CD4-positive, alpha-beta T cell (primary cell): ENCODE results near the gene LLGL2. TPM values are rescaled to one million over a fixed set of nuclear protein-coding genes. Genes with fewer than 3 reads are reported as not detected.

Experiments
- ATAC-seq: fragments of 200-7000 bp; cut with Tn5 transposase; one replicate; pipeline ENCODE4 v1.10.0; 2022; ENCODE audit warnings: mild to moderate bottlenecking; ENCODE audit not compliant: poor library complexity
- CTCF ChIA-PET: fragments of 350-600 bp; sonication (Branson Sonifier 250); formaldehyde crosslinking; loops from one replicate; lab custom pipeline; 2021; ENCODE audit warnings: antibody characterized with exemption, inconsistent platforms; lab: Charles Lee
- POLR2A ChIA-PET: fragments of 350-600 bp; sonication (Branson Sonifier 250); formaldehyde crosslinking; loops from one replicate; lab custom pipeline; 2021; ENCODE audit warnings: antibody characterized with exemption, inconsistent platforms; lab: Charles Lee
- DNase-seq, 14 experiments: peaks; one replicate each; pipeline ENCODE4 v3.0.0-alpha.2; 2013 to 2020; ENCODE audit warnings: mixed read lengths in 2 of 14
- H3K27ac ChIP-seq, 2 donors: one replicate each; pipeline versions ENCODE4 v1.5.1 to v1.7.0; 2013; ENCODE audit warnings: low read length in 2 of 2, low read depth in 1 of 2, mild to moderate bottlenecking in 1 of 2
- H3K27me3 ChIP-seq, 2 experiments: 1 replicate in 1 of 2; 2 replicates in 1 of 2; pipeline versions ENCODE4 v1.6.1 to v1.7.0; 2013; ENCODE audit warnings: low read length in 2 of 2, control low read depth in 1 of 2, mild to moderate bottlenecking in 1 of 2, moderate library complexity in 1 of 2; ENCODE audit not compliant: insufficient read depth in 2 of 2, control insufficient read depth in 1 of 2
- H3K36me3 ChIP-seq: one replicate; pipeline ENCODE4 v1.6.1; 2013; ENCODE audit warnings: low read length, control low read depth; ENCODE audit not compliant: insufficient read depth
- H3K4me1 ChIP-seq: one replicate; pipeline ENCODE4 v1.6.1; 2013; ENCODE audit warnings: low read length, control low read depth; ENCODE audit not compliant: insufficient read depth
- H3K4me3 ChIP-seq: one replicate; pipeline ENCODE4 v1.5.1; 2013; ENCODE audit warnings: mild to moderate bottlenecking, low read length, moderate library complexity
- H3K9me3 ChIP-seq, 2 experiments: 1 replicate in 1 of 2; 2 replicates in 1 of 2; pipeline versions ENCODE4 v1.6.1 to v1.7.0; 2013; ENCODE audit warnings: low read length in 2 of 2, mild to moderate bottlenecking in 2 of 2, control low read depth in 1 of 2, moderate library complexity in 1 of 2; ENCODE audit not compliant: control insufficient read depth in 1 of 2, insufficient read depth in 1 of 2
- H3K27ac Mint-ChIP-seq: one replicate; pipeline ENCODE4 v1.8.0; 2020; ENCODE audit warnings: mixed read lengths
- H3K27me3 Mint-ChIP-seq: one replicate; pipeline ENCODE4 v1.8.0; 2021; ENCODE audit warnings: mixed read lengths
- H3K36me3 Mint-ChIP-seq: one replicate; pipeline ENCODE4 v1.8.0; 2021; ENCODE audit warnings: low read depth, mixed read lengths
- H3K4me1 Mint-ChIP-seq: one replicate; pipeline ENCODE4 v1.8.0; 2021; ENCODE audit warnings: low read depth, mixed read lengths
- H3K4me3 Mint-ChIP-seq: one replicate; pipeline ENCODE4 v1.8.0; 2020; ENCODE audit warnings: mild to moderate bottlenecking, mixed read lengths
- H3K9me3 Mint-ChIP-seq: one replicate; pipeline ENCODE4 v1.8.0; 2020; ENCODE audit warnings: mixed read lengths
- CTCF ChIP-seq: fragments of 200-600 bp; IDR thresholded peaks from one replicate; pipeline ENCODE4 v1.8.0; 2022; ENCODE audit warnings: antibody characterized with exemption, mild to moderate bottlenecking
- intact Hi-C, 2 experiments: fragments of 100-400 bp; cut with DNase I in 1 of 2; cut with micrococcal nuclease in 1 of 2; formaldehyde crosslinking; loops; one replicate each; pipeline versions ENCODE4 v1.15.1 to v1.9.0; 2023 to 2025; cut with DNase I, micrococcal nuclease
- total RNA-seq, 174 experiments: library from RNA in 2 of 174; stranded (reverse) in 2 of 174; gene quantifications; one replicate each; pipeline ENCODE4 v1.2.3 and lab custom pipeline; 2021 to 2026

LLGL2 gene
- total RNA-seq, 2 experiments from 2014 or later = 31.2 to 34.2 TPM

- H3K9me3 ChIP-seq = no peaks in the 10 kb centered on the region
- H3K27me3 ChIP-seq = no peaks in the 10 kb centered on the region
- Mint-ChIP-seq H3K27ac (no peak overlapping the region), H3K36me3 (no peaks in the 10 kb centered on the region), H3K9me3 (no peaks in the 10 kb centered on the region), H3K4me3 (no peak overlapping the region), H3K27me3 (no peaks in the 10 kb centered on the region), H3K4me1 (no peaks in the 10 kb centered on the region)
- intact Hi-C loops = no loop called here
- ChIA-PET CTCF (no interaction called here), POLR2A (no interaction called here)
- no peak for DNase-seq
- no peak overlapping the region for H3K27ac ChIP-seq
- no peak for ATAC-seq
- TF ChIP-seq CTCF = no peak
- H3K4me3 ChIP-seq = no peak overlapping the region
- no peaks in the 10 kb centered on the region for H3K4me1 ChIP-seq
- H3K36me3 ChIP-seq = no peaks in the 10 kb centered on the region
Observed at GRCh38 chr17:75505640-75506039, 19.9 kb upstream of the LLGL2 start.

DNA sequence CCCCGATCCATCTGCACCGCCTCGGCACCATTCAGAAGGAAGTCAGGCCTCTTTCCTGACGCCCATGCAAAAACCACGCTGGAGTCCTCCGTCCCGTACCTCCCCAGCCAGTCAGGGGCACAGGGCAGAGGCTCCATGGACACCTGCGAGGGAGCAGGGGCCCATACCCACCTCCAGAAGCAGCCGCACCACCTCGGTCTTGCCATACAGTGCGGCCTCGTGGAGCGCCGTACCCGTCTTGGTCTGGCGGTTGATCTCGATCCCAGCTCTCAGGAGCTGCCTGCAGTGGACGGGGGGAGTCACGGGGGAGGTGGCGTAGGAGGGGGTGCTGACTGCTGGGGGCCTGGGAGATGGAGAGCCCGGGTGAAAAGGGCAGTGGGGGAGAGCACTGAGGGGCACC lies 19.4 kb upstream of the LLGL2 start:
- Mint-ChIP-seq H3K27me3 (no peaks in the 10 kb centered on the region), H3K9me3 (no peaks in the 10 kb centered on the region), H3K4me1 (no peaks in the 10 kb centered on the region), H3K4me3 (no peak overlapping the region), H3K27ac (no peak overlapping the region), H3K36me3 (no peaks in the 10 kb centered on the region)
- H3K9me3 ChIP-seq = no peaks in the 10 kb centered on the region
- H3K4me1 ChIP-seq = no peaks in the 10 kb centered on the region
- no peak for DNase-seq
- no peak for ATAC-seq
- H3K36me3 ChIP-seq = no peaks in the 10 kb centered on the region
- ChIA-PET CTCF (no interaction called here), POLR2A (no interaction called here)
- intact Hi-C loops = no loop called here
- H3K4me3 ChIP-seq = no peak overlapping the region
- no peak for TF ChIP-seq CTCF
- no peaks in the 10 kb centered on the region for H3K27me3 ChIP-seq
- no peak overlapping the region for H3K27ac ChIP-seq

DNA sequence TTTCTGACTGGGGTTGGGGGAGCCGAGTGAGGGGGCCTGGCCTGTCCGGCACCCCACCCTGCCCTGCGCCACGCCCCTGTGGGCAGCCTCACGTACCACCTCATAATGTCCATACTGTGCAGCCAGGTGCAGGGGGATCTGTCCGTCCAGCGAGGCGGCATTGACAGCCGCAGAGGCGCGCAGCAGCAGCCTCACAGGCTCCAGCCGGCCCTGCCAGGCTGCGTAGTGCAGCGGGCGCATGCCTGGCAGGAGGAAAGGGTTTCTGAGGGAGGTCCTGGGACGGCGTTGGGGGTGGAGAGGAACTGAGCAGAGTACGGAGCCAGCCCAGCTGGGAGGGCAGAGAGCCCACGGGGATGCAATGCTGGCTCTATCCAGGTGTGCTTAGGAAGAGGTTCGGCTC lies 18.6 kb upstream of the LLGL2 start:
- no peaks in the 10 kb centered on the region for H3K36me3 ChIP-seq
- intact Hi-C loops = no loop called here
- H3K36me3 Mint-ChIP-seq = no peaks in the 10 kb centered on the region
- H3K27ac Mint-ChIP-seq = no peak overlapping the region
- no peak overlapping the region for H3K4me3 ChIP-seq
- ChIA-PET POLR2A (no interaction called here), CTCF (no interaction called here)
- H3K27ac ChIP-seq = no peak overlapping the region
- TF ChIP-seq CTCF = no peak
- H3K27me3 Mint-ChIP-seq = no peaks in the 10 kb centered on the region
- DNase-seq (no peak), ATAC-seq (no peak)
- H3K4me3 Mint-ChIP-seq = no peak overlapping the region
- H3K9me3 ChIP-seq = no peaks in the 10 kb centered on the region
- H3K4me1 ChIP-seq = no peaks in the 10 kb centered on the region
- H3K4me1 Mint-ChIP-seq = no peaks in the 10 kb centered on the region
- no peaks in the 10 kb centered on the region for H3K9me3 Mint-ChIP-seq
- H3K27me3 ChIP-seq = no peaks in the 10 kb centered on the region
